Hematopoietic multipotent progenitor cell treated with erythropoietin and hydrocortisone succinate and interleukin-3 and kit ligand, for 15 days (in vitro differentiated cells): ENCODE results near the gene ALKBH3.

ENCODE experiments used
- DNase-seq: peaks from one replicate; pipeline ENCODE4 v3.0.0-alpha.2; 2015; ENCODE audit warnings: low spot score

ALKBH3 gene

GRCh38 chr11:43922744-43923405 is 42.2 kb downstream of the ALKBH3 start:
- DNase-seq, result no peak

GRCh38 chr11:43923406-43924111 is 42.9 kb downstream of the ALKBH3 start:
- no peak for DNase-seq

- no peak for DNase-seq
Measured at GRCh38 chr11:43924112-43924855, 43.7 kb downstream of the ALKBH3 start.

- no peak for DNase-seq
Measured at GRCh38 chr11:43925063-43925931, 44.7 kb downstream of the ALKBH3 start.

DNA sequence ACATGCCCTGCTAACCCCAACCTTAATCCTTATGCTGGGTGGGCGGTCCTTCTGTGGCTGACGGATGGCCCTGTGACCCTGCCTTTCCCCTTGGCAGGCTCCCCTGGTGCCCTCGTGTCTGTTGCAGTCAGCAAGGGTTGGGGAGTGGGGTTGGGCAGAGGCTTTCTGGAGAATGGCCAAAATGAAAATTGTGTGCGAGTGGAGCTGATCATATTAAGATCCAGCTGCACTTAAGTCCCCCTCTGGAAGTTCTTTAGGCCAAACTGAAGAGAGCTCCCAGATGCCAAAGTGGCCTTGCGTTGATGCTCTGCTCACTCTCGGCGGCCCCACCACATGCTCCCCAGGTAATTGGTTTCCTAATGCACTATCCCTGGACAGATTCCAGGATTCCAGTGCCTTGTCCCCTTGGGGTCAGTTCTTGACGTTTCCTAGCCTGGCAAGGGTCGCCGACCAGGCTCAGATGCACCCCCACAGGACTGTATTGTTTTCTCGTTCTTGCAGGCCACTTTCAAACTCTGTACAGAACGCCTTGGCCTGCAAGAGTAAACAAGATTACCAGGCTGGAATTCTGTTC is 45.4 kb downstream of the ALKBH3 start:
- DNase-seq, result no peak

DNA sequence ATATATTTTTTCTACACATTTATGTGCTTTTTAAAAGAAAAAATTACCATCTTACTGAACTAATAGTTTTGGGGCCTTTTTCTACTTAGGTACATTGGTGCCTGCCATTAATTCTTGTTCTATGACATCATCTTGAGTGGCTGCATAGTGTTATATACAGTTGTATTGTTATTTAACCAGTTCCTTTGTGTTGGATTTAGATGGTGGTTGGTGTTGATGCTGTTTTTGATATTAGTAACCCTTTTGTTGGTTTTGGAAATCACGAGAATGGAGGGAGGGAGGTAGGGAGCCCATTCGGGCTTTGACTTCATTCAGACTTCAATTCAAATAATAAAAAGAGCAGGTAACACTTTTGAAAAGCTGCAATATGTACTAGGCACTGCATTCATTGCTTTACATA is 46.4 kb downstream of the ALKBH3 start:
- DNase-seq, result no peak

- no peak for DNase-seq
Measured at GRCh38 chr11:43927925-43928707, 47.5 kb downstream of the ALKBH3 start.

- no peak for DNase-seq
Measured at GRCh38 chr11:43928721-43929120, 48.1 kb downstream of the ALKBH3 start.

DNA sequence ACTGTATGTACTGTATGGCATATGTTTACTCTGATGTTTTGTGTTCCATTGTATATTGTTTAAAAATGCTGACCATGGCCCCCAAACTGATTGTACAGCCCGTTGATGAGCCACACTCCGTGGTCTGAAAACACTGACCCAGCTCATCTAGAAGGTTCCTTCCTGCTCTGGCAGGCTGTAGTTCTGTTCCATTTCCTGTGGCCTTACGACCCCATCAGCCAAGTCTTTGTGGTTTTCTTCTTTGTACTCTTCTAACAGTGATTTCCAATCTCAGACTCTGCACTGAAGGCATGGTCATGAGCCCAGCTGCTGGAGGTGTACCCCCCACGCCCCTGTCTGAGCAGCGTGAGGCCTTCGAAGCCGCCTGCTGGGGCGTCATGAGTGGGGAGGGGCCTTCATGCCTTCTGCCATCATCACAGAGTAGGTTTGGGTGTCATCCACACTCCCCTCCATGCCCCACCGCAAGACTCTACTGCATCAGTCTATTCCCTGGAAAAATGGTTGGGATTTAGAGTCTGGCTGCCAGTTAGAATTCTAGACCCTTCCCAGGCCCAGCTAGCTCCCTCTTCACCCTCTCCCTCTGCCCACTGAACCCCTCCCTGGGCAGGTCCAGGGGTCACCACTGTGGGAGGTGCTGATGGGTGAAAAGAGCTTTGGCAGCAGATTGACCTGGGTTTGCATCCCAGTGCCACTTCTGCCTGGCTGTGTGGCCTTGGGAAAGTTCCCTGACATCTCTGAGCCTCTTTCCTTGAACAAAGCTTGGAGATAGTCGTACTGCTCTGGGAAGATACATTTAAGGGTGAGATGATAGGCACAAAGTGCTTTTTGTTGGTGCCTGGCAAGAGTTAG is 50.5 kb downstream of the ALKBH3 start:
- no peak for DNase-seq

- DNase-seq, result no peak
Measured at GRCh38 chr11:43931717-43932039, 51.0 kb downstream of the ALKBH3 start.

DNA sequence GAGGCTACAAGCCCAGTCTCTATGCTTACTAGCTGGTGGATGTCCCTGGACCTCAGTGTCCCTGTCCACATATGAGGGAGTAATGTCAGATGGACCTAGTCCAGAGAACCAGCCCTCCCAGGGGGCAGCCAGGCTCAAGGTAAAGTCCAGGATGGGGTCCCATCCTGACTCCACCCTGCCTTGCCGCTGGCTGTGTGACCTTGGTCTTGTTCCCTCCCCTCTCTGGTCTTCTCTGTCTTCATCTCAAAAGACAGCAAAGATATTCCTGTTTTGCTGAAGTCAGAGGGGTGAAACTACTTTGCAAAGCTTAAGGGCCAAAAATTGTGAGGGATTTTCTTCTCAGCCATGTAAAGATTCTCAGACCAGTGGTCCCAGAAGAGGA is 52.6 kb downstream of the ALKBH3 start:
- no peak for DNase-seq

- no peak for DNase-seq
Measured at GRCh38 chr11:43933608-43934551, 53.2 kb downstream of the ALKBH3 start.

DNA sequence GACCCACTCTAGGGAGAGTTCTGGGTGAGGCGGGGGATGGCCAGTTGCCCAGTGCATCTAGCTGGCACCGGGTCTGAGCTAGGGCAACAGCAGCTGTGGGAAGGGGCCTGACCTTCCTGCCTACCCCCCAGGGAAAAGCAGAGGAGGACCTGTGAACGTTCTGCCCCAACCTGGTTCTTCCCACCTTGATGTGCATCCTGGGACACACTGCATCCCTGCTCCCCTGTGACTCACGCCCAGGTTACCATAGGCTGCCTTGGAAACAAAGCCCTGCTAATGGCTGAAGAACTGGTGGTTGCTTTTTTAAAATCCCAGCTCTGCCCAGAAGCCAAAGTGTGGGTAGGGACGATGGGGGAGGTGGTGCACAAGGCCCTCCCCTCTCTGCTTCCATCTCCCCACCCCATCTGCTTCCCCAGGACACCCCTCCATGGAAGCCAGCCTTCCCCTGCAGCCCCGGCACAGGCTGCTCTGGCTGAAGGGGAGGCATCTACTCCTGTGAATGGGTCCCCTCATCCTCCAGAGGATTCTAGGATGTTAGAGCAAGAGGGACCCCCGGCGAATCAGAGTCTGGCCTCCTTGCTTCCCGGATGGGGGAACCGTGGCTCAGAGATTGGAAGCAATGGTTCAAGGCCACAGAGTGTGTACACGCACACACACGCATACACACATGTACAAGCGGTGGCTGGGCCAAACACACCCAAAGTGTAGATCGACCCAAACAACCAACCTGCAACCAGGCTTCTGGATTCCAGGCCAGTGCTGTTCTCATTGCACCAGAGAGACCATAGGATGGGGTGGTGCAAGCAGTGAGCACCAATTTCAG is 54.2 kb downstream of the ALKBH3 start:
- no peak for DNase-seq

GRCh38 chr11:43935424-43935979 is 54.9 kb downstream of the ALKBH3 start:
- DNase-seq, result no peak

DNA sequence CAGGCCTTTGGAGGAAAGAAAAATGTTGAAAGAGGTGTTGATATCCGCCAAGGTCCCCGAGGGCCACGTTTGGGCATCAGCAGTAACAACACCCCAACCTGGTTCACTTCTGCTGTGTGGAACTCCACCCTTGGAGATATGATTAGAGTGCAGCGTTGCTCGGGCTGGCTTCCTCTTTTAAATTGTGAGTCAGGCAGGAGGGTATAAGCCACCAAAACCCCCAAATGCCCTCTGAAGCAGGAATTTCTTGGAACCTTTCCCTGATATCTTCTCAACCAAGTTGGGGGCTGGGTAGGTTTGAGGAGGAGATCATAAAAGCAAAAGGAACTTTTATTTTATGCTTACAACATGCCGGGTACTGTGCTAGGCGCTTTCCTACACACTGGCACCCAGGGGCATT is 55.4 kb downstream of the ALKBH3 start:
- no peak for DNase-seq

GRCh38 chr11:43937434-43938411 is 57.1 kb downstream of the ALKBH3 start:
- DNase-seq, result no peak
